ENCODE data around the gene UBE2J2. TPM values are rescaled to one million over a fixed set of nuclear protein-coding genes. Genes with fewer than 3 reads are reported as not detected.

Gene UBE2J2
- polyA plus RNA-seq, 1 donor: 39.1 TPM

GRCh38 chr1:1295154-1295923 lies 21.7 kb upstream of the UBE2J2 start:
- no peak for DNase-seq

- DNase-seq: no peak
Observed at GRCh38 chr1:1294250-1294890, 20.7 kb upstream of the UBE2J2 start.

- DNase-seq: no peak
Observed at GRCh38 chr1:1293263-1294249, 19.9 kb upstream of the UBE2J2 start.

- no peak for DNase-seq
Observed at GRCh38 chr1:1292851-1293250, 19.2 kb upstream of the UBE2J2 start.

GRCh38 chr1:1292442-1292779 lies 18.8 kb upstream of the UBE2J2 start:
- DNase-seq: no peak

GRCh38 chr1:1291548-1292441 lies 18.1 kb upstream of the UBE2J2 start:
- DNase-seq: no peak

- no peak for DNase-seq
Observed at GRCh38 chr1:1291023-1291528, 17.4 kb upstream of the UBE2J2 start.

GRCh38 chr1:1290238-1290731 lies 16.6 kb upstream of the UBE2J2 start:
- DNase-seq: no peak

GRCh38 chr1:1287288-1288110 lies 13.8 kb upstream of the UBE2J2 start:
- DNase-seq: no peak

GRCh38 chr1:1286313-1287261 lies 12.9 kb upstream of the UBE2J2 start:
- DNase-seq: no peak

GRCh38 chr1:1285611-1286311 lies 12.1 kb upstream of the UBE2J2 start:
- no peak for DNase-seq

- DNase-seq: no peak
Observed at GRCh38 chr1:1285102-1285571, 11.5 kb upstream of the UBE2J2 start.

GRCh38 chr1:1284221-1285101 lies 10.8 kb upstream of the UBE2J2 start:
- no peak for DNase-seq

- no peak for DNase-seq
Observed at GRCh38 chr1:1283821-1284220, 10.2 kb upstream of the UBE2J2 start.

- no peak for DNase-seq
Observed at GRCh38 chr1:1282998-1283397, 9.3 kb upstream of the UBE2J2 start.

GRCh38 chr1:1281533-1282321 lies 8.1 kb upstream of the UBE2J2 start:
- no peak for DNase-seq

Data from hindlimb muscle (tissue), 1 donor.